ENCODE measurements around the gene ZNRD2.

Gene ZNRD2

DNA sequence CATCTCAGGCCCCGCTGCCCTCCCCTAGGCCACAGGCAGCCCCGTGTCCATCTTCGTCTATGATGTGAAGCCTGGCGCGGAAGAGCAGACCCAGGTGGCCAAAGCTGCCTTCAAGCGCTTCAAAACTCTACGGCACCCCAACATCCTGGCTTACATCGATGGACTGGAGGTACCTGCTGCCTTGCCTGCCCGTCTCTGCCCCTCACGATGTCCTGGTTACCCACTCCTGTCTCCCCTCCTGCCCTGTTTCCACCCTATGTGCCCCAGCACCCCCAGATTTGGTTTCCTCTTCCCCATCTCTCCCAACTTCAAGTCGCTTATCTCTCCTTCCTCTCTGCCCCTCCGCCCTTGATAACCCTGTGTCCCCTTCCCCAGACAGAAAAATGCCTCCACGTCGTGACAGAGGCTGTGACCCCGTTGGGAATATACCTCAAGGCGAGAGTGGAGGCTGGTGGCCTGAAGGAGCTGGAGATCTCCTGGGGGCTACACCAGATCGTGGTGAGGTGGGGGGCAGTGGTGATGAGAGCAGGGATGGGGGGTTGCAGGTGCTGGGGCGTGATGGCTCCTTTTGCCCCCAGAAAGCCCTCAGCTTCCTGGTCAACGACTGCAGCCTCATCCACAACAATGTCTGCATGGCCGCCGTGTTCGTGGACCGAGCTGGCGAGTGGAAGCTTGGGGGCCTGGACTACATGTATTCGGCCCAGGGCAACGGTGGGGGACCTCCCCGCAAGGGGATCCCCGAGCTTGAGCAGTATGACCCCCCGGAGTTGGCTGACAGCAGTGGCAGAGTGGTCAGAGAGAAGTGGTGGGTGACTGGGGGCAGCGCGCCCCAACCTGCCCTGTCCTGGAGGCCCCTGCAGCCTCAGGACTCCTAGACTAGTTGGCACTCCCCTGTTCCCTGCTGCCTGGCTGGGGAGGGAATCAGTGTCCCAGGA is 44.5 kb upstream of the ZNRD2 start:
- TF ChIP-seq, protein P1, sequence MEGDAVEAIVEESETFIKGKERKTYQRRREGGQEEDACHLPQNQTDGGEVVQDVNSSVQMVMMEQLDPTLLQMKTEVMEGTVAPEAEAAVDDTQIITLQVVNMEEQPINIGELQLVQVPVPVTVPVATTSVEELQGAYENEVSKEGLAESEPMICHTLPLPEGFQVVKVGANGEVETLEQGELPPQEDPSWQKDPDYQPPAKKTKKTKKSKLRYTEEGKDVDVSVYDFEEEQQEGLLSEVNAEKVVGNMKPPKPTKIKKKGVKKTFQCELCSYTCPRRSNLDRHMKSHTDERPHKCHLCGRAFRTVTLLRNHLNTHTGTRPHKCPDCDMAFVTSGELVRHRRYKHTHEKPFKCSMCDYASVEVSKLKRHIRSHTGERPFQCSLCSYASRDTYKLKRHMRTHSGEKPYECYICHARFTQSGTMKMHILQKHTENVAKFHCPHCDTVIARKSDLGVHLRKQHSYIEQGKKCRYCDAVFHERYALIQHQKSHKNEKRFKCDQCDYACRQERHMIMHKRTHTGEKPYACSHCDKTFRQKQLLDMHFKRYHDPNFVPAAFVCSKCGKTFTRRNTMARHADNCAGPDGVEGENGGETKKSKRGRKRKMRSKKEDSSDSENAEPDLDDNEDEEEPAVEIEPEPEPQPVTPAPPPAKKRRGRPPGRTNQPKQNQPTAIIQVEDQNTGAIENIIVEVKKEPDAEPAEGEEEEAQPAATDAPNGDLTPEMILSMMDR (IDR thresholded peaks at IDR 0.05; ENCODE audit: unreplicated experiment in 3 of 3) = no peak
- Mint-ChIP-seq H3K27ac (peak overlapping the region in 1 of 3 experiments; percentile 5), H3K4me1 (peaks cover 33% of the 10 kb centered on the region), H3K4me3 (peak overlapping the region; percentile 85 to 91 (median 85)), H3K27me3 (ENCODE audit: low read depth) (peaks cover 11% of the 10 kb centered on the region), H3K36me3 (ENCODE audit: low read depth) (peaks cover 14% of the 10 kb centered on the region), H3K9me3 (no peaks in the 10 kb centered on the region)

GRCh38 chr11:65526744-65527143 is 43.5 kb upstream of the ZNRD2 start:
- peaks cover 23% of the 10 kb centered on the region for H3K36me3 Mint-ChIP-seq (ENCODE audit: low read depth)
- peaks cover 7% of the 10 kb centered on the region for H3K27me3 Mint-ChIP-seq (ENCODE audit: low read depth)
- peak overlapping the region; percentile 85 to 91 (median 85) for H3K4me3 Mint-ChIP-seq
- peaks cover 31% of the 10 kb centered on the region for H3K4me1 Mint-ChIP-seq
- no peak overlapping the region for H3K27ac Mint-ChIP-seq
- H3K9me3 Mint-ChIP-seq = no peaks in the 10 kb centered on the region
- TF ChIP-seq, protein P1 (IDR thresholded peaks at IDR 0.05; ENCODE audit: unreplicated experiment in 3 of 3) = no peak

DNA sequence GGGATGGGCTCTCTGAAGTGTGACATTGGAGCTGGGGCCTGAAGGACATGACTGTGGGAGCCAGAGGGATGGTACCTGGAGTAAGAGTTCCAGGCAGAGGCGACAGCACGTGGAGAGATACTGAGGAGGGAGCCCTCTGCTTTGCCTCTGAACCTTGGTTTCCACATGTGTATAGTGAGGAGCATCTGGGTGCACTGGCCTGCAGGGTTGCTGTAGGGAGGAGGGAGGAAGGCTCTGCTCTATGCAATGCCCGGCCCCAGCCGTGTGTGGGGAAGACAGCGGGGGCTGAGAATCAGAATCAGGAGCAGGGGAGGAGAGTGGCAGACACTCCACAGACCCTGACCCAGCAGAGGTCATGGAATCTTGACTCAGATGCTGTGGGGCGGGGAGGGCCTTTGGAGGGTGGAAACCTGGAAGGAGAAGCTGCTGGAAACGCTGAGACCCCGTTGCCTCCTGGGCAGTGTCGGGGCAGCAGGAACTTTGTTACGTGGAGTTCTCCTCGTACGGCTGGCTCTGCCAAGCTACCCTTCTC is 41.4 kb upstream of the ZNRD2 start:
- Mint-ChIP-seq H3K36me3 (ENCODE audit: low read depth) (peaks cover 25% of the 10 kb centered on the region), H3K4me1 (peaks cover 11% of the 10 kb centered on the region), H3K27ac (no peak overlapping the region), H3K4me3 (peak overlapping the region in 1 of 3 experiments; percentile 2), H3K9me3 (no peaks in the 10 kb centered on the region), H3K27me3 (ENCODE audit: low read depth) (peaks cover 5% of the 10 kb centered on the region)
- TF ChIP-seq, protein P1 (IDR thresholded peaks at IDR 0.05; ENCODE audit: unreplicated experiment in 3 of 3) = no peak

DNA sequence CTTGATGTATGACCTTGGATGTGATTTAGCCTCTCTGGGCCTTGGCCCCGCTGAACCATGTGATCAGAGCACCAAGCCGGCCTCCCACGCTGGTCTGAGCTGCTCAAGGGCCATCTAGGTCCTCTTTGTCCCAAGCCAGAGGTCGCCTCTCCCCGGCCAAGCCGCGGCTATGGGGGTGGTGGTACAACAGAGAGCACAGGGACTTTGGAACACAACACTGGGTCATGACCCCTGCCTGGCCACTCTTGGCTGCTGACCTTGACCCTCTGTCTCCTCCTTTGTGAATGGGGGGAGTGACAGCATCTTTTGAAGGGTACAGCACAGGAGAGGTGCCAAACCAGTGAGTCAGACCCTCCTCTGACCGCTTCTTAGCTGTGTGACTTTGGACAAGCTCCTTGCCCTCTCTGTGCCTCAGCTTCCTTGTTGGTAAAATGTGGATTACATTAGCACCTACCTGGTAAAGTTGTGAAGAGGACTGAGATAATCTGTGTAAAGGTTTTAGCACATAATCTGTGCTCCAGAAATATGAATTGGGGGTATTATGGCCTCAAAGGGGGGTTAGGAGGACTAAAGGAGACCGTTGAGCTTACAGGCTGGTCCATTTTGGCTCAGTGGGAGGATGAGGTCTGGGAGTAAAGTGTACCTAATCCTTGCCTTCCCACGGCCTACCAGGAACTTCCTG is 40.7 kb upstream of the ZNRD2 start:
- TF ChIP-seq, protein P1 (IDR thresholded peaks at IDR 0.05; ENCODE audit: unreplicated experiment in 3 of 3) = no peak

GRCh38 chr11:65530157-65530496 is 40.1 kb upstream of the ZNRD2 start:
- Mint-ChIP-seq H3K27me3 (ENCODE audit: low read depth) (peaks cover 5% of the 10 kb centered on the region), H3K4me3 (peak overlapping the region; percentile 26 to 61 (median 38)), H3K4me1 (peaks cover 3% of the 10 kb centered on the region), H3K36me3 (ENCODE audit: low read depth) (peaks cover 33% of the 10 kb centered on the region), H3K27ac (no peak overlapping the region), H3K9me3 (no peaks in the 10 kb centered on the region)
- TF ChIP-seq, protein P1 (IDR thresholded peaks at IDR 0.05; ENCODE audit: unreplicated experiment in 3 of 3) = peak; percentile 21 to 30 (median 26)

More for the DNA sequence above, 40.7 kb upstream of the ZNRD2 start:
- Mint-ChIP-seq H3K27ac (no peak overlapping the region), H3K4me1 (peaks cover 5% of the 10 kb centered on the region), H3K36me3 (ENCODE audit: low read depth) (peaks cover 30% of the 10 kb centered on the region), H3K9me3 (no peaks in the 10 kb centered on the region), H3K4me3 (peak overlapping the region in 1 of 3 experiments; percentile 61), H3K27me3 (ENCODE audit: low read depth) (peaks cover 5% of the 10 kb centered on the region)
